ENCODE results near the gene RNF135. TPM values are rescaled to one million over a fixed set of nuclear protein-coding genes. Genes with fewer than 3 reads are reported as not detected.
"Not testable (repeated sequence)": the region's sequence is repeated elsewhere in the genome, so short reads cannot be mapped to it uniquely, and the experiment has no call there.

Gene RNF135
- total RNA-seq, 1 donor: 11.2 TPM

GRCh38 chr17:30929081-30929633 is 41.7 kb upstream of the RNF135 start:
- Histone ChIP-seq H3K4me3 (ENCODE audit: insufficient read depth, low read length) (no peak overlapping the region), H3K27me3 (ENCODE audit: insufficient read depth, low read length) (peaks cover 4% of the 10 kb centered on the region), H3K27ac (ENCODE audit: low read depth, low read length) (no peak overlapping the region), H3K79me2 (ENCODE audit: insufficient read depth, low read length) (no peaks in the 10 kb centered on the region), H2AFZ (ENCODE audit: low read length) (no peak overlapping the region), H3K4me2 (ENCODE audit: insufficient read depth, low read length) (no peak overlapping the region), H3K4me1 (ENCODE audit: insufficient read depth, low read length) (no peaks in the 10 kb centered on the region), H3K36me3 (ENCODE audit: insufficient read depth, low read length) (no peaks in the 10 kb centered on the region), H3K9me3 (ENCODE audit: low read depth, low read length) (no peaks in the 10 kb centered on the region), H4K20me1 (ENCODE audit: insufficient read depth, low read length) (no peaks in the 10 kb centered on the region)
- no peak for TF ChIP-seq CTCF (IDR thresholded peaks at IDR 0.05; ENCODE audit: extremely low read depth, low read depth, low read length)
- DNase-seq (ENCODE audit: insufficient read length, low spot score, missing footprints): no peak

GRCh38 chr17:30929861-30930260 is 41.0 kb upstream of the RNF135 start:
- H3K27me3 ChIP-seq (ENCODE audit: insufficient read depth, low read length); H2AFZ ChIP-seq (ENCODE audit: low read length); H4K20me1 ChIP-seq (ENCODE audit: insufficient read depth, low read length); H3K79me2 ChIP-seq (ENCODE audit: insufficient read depth, low read length); DNase-seq (ENCODE audit: insufficient read length, low spot score, missing footprints); H3K36me3 ChIP-seq (ENCODE audit: insufficient read depth, low read length); H3K4me1 ChIP-seq (ENCODE audit: insufficient read depth, low read length); H3K4me3 ChIP-seq (ENCODE audit: insufficient read depth, low read length); H3K4me2 ChIP-seq (ENCODE audit: insufficient read depth, low read length); H3K27ac ChIP-seq (ENCODE audit: low read depth, low read length); H3K9me3 ChIP-seq (ENCODE audit: low read depth, low read length): not testable (repeated sequence)

- Histone ChIP-seq H3K4me2 (ENCODE audit: insufficient read depth, low read length) (no peak overlapping the region), H3K4me3 (ENCODE audit: insufficient read depth, low read length) (no peak overlapping the region)
Measured at GRCh38 chr17:30930495-30930894, 40.3 kb upstream of the RNF135 start.

GRCh38 chr17:30931582-30931981 is 39.3 kb upstream of the RNF135 start:
- not testable (repeated sequence) for H3K4me1 ChIP-seq (ENCODE audit: insufficient read depth, low read length); H4K20me1 ChIP-seq (ENCODE audit: insufficient read depth, low read length); H3K4me2 ChIP-seq (ENCODE audit: insufficient read depth, low read length); H3K36me3 ChIP-seq (ENCODE audit: insufficient read depth, low read length); H3K9me3 ChIP-seq (ENCODE audit: low read depth, low read length); H3K27me3 ChIP-seq (ENCODE audit: insufficient read depth, low read length); DNase-seq (ENCODE audit: insufficient read length, low spot score, missing footprints); H3K4me3 ChIP-seq (ENCODE audit: insufficient read depth, low read length); H3K79me2 ChIP-seq (ENCODE audit: insufficient read depth, low read length); H2AFZ ChIP-seq (ENCODE audit: low read length); H3K27ac ChIP-seq (ENCODE audit: low read depth, low read length)

More at GRCh38 chr17:30930495-30930894, 40.3 kb upstream of the RNF135 start:
- Histone ChIP-seq H3K36me3 (ENCODE audit: insufficient read depth, low read length) (no peaks in the 10 kb centered on the region), H3K4me1 (ENCODE audit: insufficient read depth, low read length) (no peaks in the 10 kb centered on the region), H3K79me2 (ENCODE audit: insufficient read depth, low read length) (no peaks in the 10 kb centered on the region), H2AFZ (ENCODE audit: low read length) (no peak overlapping the region), H3K27me3 (ENCODE audit: insufficient read depth, low read length) (no peaks in the 10 kb centered on the region), H4K20me1 (ENCODE audit: insufficient read depth, low read length) (no peaks in the 10 kb centered on the region), H3K27ac (ENCODE audit: low read depth, low read length) (no peak overlapping the region), H3K9me3 (ENCODE audit: low read depth, low read length) (no peaks in the 10 kb centered on the region)
- DNase-seq (ENCODE audit: insufficient read length, low spot score, missing footprints): no peak
- TF ChIP-seq CTCF (IDR thresholded peaks at IDR 0.05; ENCODE audit: extremely low read depth, low read depth, low read length): no peak

- Histone ChIP-seq H3K4me1 (ENCODE audit: insufficient read depth, low read length) (no peaks in the 10 kb centered on the region), H3K4me3 (ENCODE audit: insufficient read depth, low read length) (no peak overlapping the region), H3K9me3 (ENCODE audit: low read depth, low read length) (no peaks in the 10 kb centered on the region), H4K20me1 (ENCODE audit: insufficient read depth, low read length) (no peaks in the 10 kb centered on the region), H3K4me2 (ENCODE audit: insufficient read depth, low read length) (no peak overlapping the region), H3K27ac (ENCODE audit: low read depth, low read length) (no peak overlapping the region), H3K79me2 (ENCODE audit: insufficient read depth, low read length) (no peaks in the 10 kb centered on the region), H2AFZ (ENCODE audit: low read length) (no peak overlapping the region), H3K36me3 (ENCODE audit: insufficient read depth, low read length) (no peaks in the 10 kb centered on the region), H3K27me3 (ENCODE audit: insufficient read depth, low read length) (no peaks in the 10 kb centered on the region)
- DNase-seq (ENCODE audit: insufficient read length, low spot score, missing footprints): no peak
- TF ChIP-seq CTCF (IDR thresholded peaks at IDR 0.05; ENCODE audit: extremely low read depth, low read depth, low read length): no peak
Measured at GRCh38 chr17:30933966-30934365, 36.9 kb upstream of the RNF135 start.

Measured in osteoblast (primary cell).